K562 (cell line): ENCODE measurements around the gene MTA1. TPM values are rescaled to one million over a fixed set of nuclear protein-coding genes. Genes with fewer than 3 reads are reported as not detected.

Experiments used
- AFF4 ChIP-seq: sonication (generic); formaldehyde crosslinking; IDR thresholded peaks from 2 replicates; pipeline ENCODE4 v1.8.0; 2023; ENCODE audit warnings: mild to moderate bottlenecking, missing genetic modification reagents
- DNMT1 ChIP-seq: fragments of 450-650 bp; IDR thresholded peaks from 2 replicates; pipeline ENCODE4 v1.6.1; 2016; ENCODE audit warnings: antibody characterized with exemption, mild to moderate bottlenecking
- ETV1 ChIP-seq: fragments of 450-650 bp; conservative IDR thresholded peaks from 2 replicates; pipeline ENCODE4 v1.6.1; 2016; ENCODE audit warnings: missing genetic modification characterization, control low read depth, low read depth, missing compliant biosample characterization
- NFE2 ChIP-seq: IDR thresholded peaks from 2 replicates; pipeline ENCODE4 v1.6.1; 2014; ENCODE audit warnings: antibody characterized with exemption, low read depth
- RBFOX2 ChIP-seq: fragments of 200-400 bp; formaldehyde crosslinking; IDR thresholded peaks from 2 replicates; pipeline ENCODE4 v1.6.1; 2017; ENCODE audit warnings: low read depth, mild to moderate bottlenecking, low read length, moderate library complexity
- SFPQ ChIP-seq: fragments of 200-400 bp; formaldehyde crosslinking; IDR thresholded peaks from 2 replicates; pipeline ENCODE4 v1.6.1; 2017; ENCODE audit warnings: mild to moderate bottlenecking, low read depth, low read length, moderate library complexity
- TCF7 ChIP-seq: sonication (generic); IDR thresholded peaks from 2 replicates; pipeline ENCODE4 v1.6.1; 2016; ENCODE audit warnings: antibody characterized with exemption, borderline replicate concordance
- WHSC1 ChIP-seq: IDR thresholded peaks from one replicate; pipeline ENCODE4 v1.6.1; 2012; ENCODE audit warnings: low read length, control low read depth, inconsistent platforms
- ZNF140 ChIP-seq: fragments of 250-450 bp; sonication (Bioruptor Pico); IDR thresholded peaks from 2 replicates; pipeline ENCODE4 v1.8.0; 2021; ENCODE audit warnings: moderate library complexity, mild to moderate bottlenecking, inconsistent platforms
- ZNF449 ChIP-seq: fragments of 250-450 bp; sonication (Bioruptor Pico); IDR thresholded peaks from 2 replicates; pipeline ENCODE4 v1.8.0; 2022; ENCODE audit warnings: moderate library complexity, mild to moderate bottlenecking, inconsistent platforms
- polyA plus RNA-seq, 8 experiments: library from polyadenylated mRNA; depleted of rRNA in 4 of 8; stranded (reverse) in 5 of 8; unstranded in 3 of 8; fragments of >200 nt; fragmentation: Nextera tagmentation in 2 of 8; fragmentation: Illumina TruSeq in 1 of 8; extraction: Ambion mirVana in 2 of 8; extraction: Trizol in 1 of 8; gene quantifications; 2 replicates each; pipeline versions ENCODE4 v1.2.1 to v1.2.3, GENCODE V29; 2011 to 2014; ENCODE audit warnings: inconsistent platforms in 1 of 8, missing spikeins in 1 of 8
- total RNA-seq, 7 experiments: library from RNA; depleted of rRNA in 6 of 7; stranded (reverse); fragments of >200 nt in 6 of 7; fragmentation: Illumina TruSeq in 2 of 7; extraction: Trizol in 2 of 7; gene quantifications; 2 replicates each; pipeline versions ENCODE4 v1.2.1 to v1.2.3, GENCODE V29; 2011 to 2021; ENCODE audit warnings: low replicate concordance in 1 of 7

Gene MTA1
- total and polyA plus RNA-seq, 9 of the 15 experiments (the other 6 are each of a cell fraction or from before 2014, with no cell fraction given): 0.13 to 118 (median 32.3) TPM

- TF ChIP-seq SFPQ (no peak), NFE2 (no peak), ZNF449 (CRISPR knock-in tag) (no peak), TCF7 (no peak), WHSC1 (no peak), ETV1 (tag) (no peak), ZNF140 (no peak), RBFOX2 (peak; percentile 83), DNMT1 (0 out of 2 replicates have a peak, but pooled peaks have one; percentile 49), AFF4 (CRISPR knock-in tag) (no peak)
Observed at GRCh38 chr14:105480807-105481801, 61.5 kb downstream of the MTA1 start (continued).
